Measurements from ENCODE around the gene STRA8. TPM values are rescaled to one million over a fixed set of nuclear protein-coding genes. Genes with fewer than 3 reads are reported as not detected.

Gene STRA8
- total RNA-seq, 1 experiment from 2014 or later = not detected

DNA sequence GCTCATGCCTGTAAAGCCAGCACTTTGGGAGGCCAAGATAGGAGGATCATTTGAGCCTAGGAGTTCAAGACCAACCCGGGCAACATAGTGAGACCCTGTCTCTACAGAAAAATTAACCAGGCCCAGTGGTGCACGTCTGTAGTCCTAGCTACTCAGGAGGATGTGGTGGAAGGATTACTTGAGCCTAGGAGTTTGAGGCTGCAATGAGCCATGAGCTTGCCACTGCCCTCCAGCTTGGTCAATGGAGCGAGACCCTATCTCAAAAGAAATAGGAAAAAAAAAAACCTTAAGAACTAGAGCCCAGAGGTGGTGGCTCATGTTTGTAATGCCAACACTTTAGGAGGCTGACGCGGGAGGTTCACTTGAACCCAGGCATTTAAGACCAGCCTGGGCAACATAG, 2.2 kb downstream of the STRA8 start:
- TF ChIP-seq, protein P1, sequence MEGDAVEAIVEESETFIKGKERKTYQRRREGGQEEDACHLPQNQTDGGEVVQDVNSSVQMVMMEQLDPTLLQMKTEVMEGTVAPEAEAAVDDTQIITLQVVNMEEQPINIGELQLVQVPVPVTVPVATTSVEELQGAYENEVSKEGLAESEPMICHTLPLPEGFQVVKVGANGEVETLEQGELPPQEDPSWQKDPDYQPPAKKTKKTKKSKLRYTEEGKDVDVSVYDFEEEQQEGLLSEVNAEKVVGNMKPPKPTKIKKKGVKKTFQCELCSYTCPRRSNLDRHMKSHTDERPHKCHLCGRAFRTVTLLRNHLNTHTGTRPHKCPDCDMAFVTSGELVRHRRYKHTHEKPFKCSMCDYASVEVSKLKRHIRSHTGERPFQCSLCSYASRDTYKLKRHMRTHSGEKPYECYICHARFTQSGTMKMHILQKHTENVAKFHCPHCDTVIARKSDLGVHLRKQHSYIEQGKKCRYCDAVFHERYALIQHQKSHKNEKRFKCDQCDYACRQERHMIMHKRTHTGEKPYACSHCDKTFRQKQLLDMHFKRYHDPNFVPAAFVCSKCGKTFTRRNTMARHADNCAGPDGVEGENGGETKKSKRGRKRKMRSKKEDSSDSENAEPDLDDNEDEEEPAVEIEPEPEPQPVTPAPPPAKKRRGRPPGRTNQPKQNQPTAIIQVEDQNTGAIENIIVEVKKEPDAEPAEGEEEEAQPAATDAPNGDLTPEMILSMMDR (conservative IDR thresholded peaks at IDR 0.05; ENCODE audit: low read depth, low read length) = no peak
- TF ChIP-seq EZH2 (IDR thresholded peaks at IDR 0.05; ENCODE audit: low read length, unreplicated experiment) = no peak
- TF ChIP-seq EZH2phosphoT487 (IDR thresholded peaks at IDR 0.05; ENCODE audit: borderline replicate concordance, low read length) = no peak
- Histone ChIP-seq H3K27me3 (ENCODE audit: low read length) (no peaks in the 10 kb centered on the region), H3K36me3 (ENCODE audit: low read depth, low read length) (no peaks in the 10 kb centered on the region), H3K27ac (ENCODE audit: low read length) (no peak overlapping the region), H3F3A (ENCODE audit: low read length, unreplicated experiment) (no peaks in the 10 kb centered on the region), H3K4me3 (ENCODE audit: low read length) (no peak overlapping the region), H3K9me3 (ENCODE audit: low read length) (no peaks in the 10 kb centered on the region), H3K9me2 (replicated peaks; ENCODE audit: low read length) (no peaks in the 10 kb centered on the region), H3K9ac (ENCODE audit: low read length) (no peak overlapping the region), H3K4me1 (ENCODE audit: insufficient read depth, low read length) (no peaks in the 10 kb centered on the region), H3K4me2 (ENCODE audit: low read length) (no peak overlapping the region), H4K20me1 (ENCODE audit: low read length) (no peaks in the 10 kb centered on the region), H3K79me2 (ENCODE audit: low read length) (no peaks in the 10 kb centered on the region), H2AFZ (ENCODE audit: low read length) (no peak overlapping the region)
- BruUV-seq (replicated peaks) = no TSS peak
- DNase-seq (no peak), ATAC-seq (no peak)
- ChIA-PET POLR2A (ENCODE audit: unreplicated experiment) (no interaction called here), CTCF (no interaction called here)
- intact Hi-C loops (cut with micrococcal nuclease) = no loop called here

- intact Hi-C loops (cut with micrococcal nuclease) = no loop called here
- DNase-seq (no peak), ATAC-seq (no peak)
- H3K4me1 ChIP-seq (ENCODE audit: insufficient read depth, low read length) = no peaks in the 10 kb centered on the region
- H4K20me1 ChIP-seq (ENCODE audit: low read length) = no peaks in the 10 kb centered on the region
- TF ChIP-seq, protein P1 (conservative IDR thresholded peaks at IDR 0.05; ENCODE audit: low read depth, low read length) = no peak
- no peak for TF ChIP-seq EZH2phosphoT487 (IDR thresholded peaks at IDR 0.05; ENCODE audit: borderline replicate concordance, low read length)
- no peak for TF ChIP-seq EZH2 (IDR thresholded peaks at IDR 0.05; ENCODE audit: low read length, unreplicated experiment)
- ChIA-PET CTCF (no interaction called here), POLR2A (ENCODE audit: unreplicated experiment) (no interaction called here)
- no peaks in the 10 kb centered on the region for H3K27me3 ChIP-seq (ENCODE audit: low read length)
- H3K27ac ChIP-seq (ENCODE audit: low read length) = no peak overlapping the region
- H3K9ac ChIP-seq (ENCODE audit: low read length) = no peak overlapping the region
- H3K36me3 ChIP-seq (ENCODE audit: low read depth, low read length) = no peaks in the 10 kb centered on the region
- H3F3A ChIP-seq (ENCODE audit: low read length, unreplicated experiment) = no peaks in the 10 kb centered on the region
- H3K79me2 ChIP-seq (ENCODE audit: low read length) = no peaks in the 10 kb centered on the region
- H3K4me2 ChIP-seq (ENCODE audit: low read length) = no peak overlapping the region
- no peaks in the 10 kb centered on the region for H3K9me3 ChIP-seq (ENCODE audit: low read length)
- BruUV-seq (replicated peaks) = no TSS peak
- H3K4me3 ChIP-seq (ENCODE audit: low read length) = no peak overlapping the region
- no peak overlapping the region for H2AFZ ChIP-seq (ENCODE audit: low read length)
- H3K9me2 ChIP-seq (replicated peaks; ENCODE audit: low read length) = no peaks in the 10 kb centered on the region
Observed at GRCh38 chr7:135236727-135237126, 3.1 kb downstream of the STRA8 start.

DNA sequence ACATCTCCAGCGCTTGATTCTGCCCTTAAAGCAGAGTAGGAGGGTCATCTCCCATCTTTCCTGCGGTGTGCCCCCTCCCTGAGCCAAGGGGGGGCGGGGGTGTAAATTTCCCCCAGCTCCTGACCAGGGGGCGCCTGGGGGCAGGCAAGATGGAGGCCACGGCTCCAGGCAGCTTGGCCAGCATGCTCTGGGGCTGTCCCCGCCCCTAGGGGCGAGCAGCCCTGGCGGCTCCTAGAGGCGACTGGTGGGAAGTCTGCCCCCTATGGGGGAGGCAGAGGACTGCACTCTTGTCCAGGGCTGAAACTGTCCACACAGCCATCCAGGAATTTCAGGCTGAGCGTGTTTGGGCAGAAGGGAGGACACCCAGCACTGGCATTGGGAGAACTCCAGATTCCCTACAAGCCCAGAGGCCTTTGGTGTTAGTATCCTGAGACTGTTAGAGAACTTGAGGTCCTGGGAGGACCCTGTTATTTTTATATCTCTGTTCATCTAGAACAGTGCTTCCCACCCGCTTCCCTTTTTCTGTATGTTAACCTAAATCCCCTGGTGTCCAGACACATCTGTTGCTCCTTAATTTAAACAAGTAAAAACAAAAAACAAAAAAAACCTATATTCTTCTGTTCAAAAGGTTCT, 4.6 kb downstream of the STRA8 start:
- H3K4me3 ChIP-seq (ENCODE audit: low read length) = no peak overlapping the region
- H4K20me1 ChIP-seq (ENCODE audit: low read length) = no peaks in the 10 kb centered on the region
- ATAC-seq = peak; percentile 49; the same call in 1 of the 2 replicates
- no peaks in the 10 kb centered on the region for H3K9me2 ChIP-seq (replicated peaks; ENCODE audit: low read length)
- no peaks in the 10 kb centered on the region for H3K27me3 ChIP-seq (ENCODE audit: low read length)
- no peaks in the 10 kb centered on the region for H3K4me1 ChIP-seq (ENCODE audit: insufficient read depth, low read length)
- no peak overlapping the region for H3K4me2 ChIP-seq (ENCODE audit: low read length)
- no peak overlapping the region for H2AFZ ChIP-seq (ENCODE audit: low read length)
- no peaks in the 10 kb centered on the region for H3F3A ChIP-seq (ENCODE audit: low read length, unreplicated experiment)
- no peak for DNase-seq
- intact Hi-C loops (cut with micrococcal nuclease) = no loop called here
- H3K79me2 ChIP-seq (ENCODE audit: low read length) = no peaks in the 10 kb centered on the region
- no peaks in the 10 kb centered on the region for H3K36me3 ChIP-seq (ENCODE audit: low read depth, low read length)
- BruUV-seq (replicated peaks) = no TSS peak
- H3K9me3 ChIP-seq (ENCODE audit: low read length) = no peaks in the 10 kb centered on the region
- no peak overlapping the region for H3K9ac ChIP-seq (ENCODE audit: low read length)
- CTCF ChIA-PET = no interaction called here
- POLR2A ChIA-PET (ENCODE audit: unreplicated experiment) = interaction anchor here (0.6 kb wide), 1 partner anchor 1487 kb away, joined by 4 read pairs; no protein-coding TSS in a partner anchor
- TF ChIP-seq, protein P1 (conservative IDR thresholded peaks at IDR 0.05; ENCODE audit: low read depth, low read length) = peak; percentile 67
- no peak for TF ChIP-seq EZH2 (IDR thresholded peaks at IDR 0.05; ENCODE audit: low read length, unreplicated experiment)
- H3K27ac ChIP-seq (ENCODE audit: low read length) = no peak overlapping the region

Measured in PC-3 (cell line).